SK-N-SH treated with all-trans-retinoic acid at 6 μM for 48 hours (cell line): ENCODE measurements around the gene IQCN.

ENCODE experiments used
- ATAC-seq: fragments of 200-7000 bp; cut with Tn5 transposase; 3 replicates; pipeline ENCODE4 v1.9.1; 2020; ENCODE audit warnings: mild to moderate bottlenecking, moderate library complexity
- ARNTL ChIP-seq: fragments of 450-650 bp; formaldehyde crosslinking; IDR thresholded peaks from 2 replicates; pipeline ENCODE4 v1.5.0; 2020; ENCODE audit warnings: low read depth, mild to moderate bottlenecking, moderate library complexity, borderline replicate concordance
- BACH2 ChIP-seq: fragments of 250-450 bp; sonication (Bioruptor Pico); IDR thresholded peaks from 2 replicates; pipeline ENCODE4 v1.9.0; 2021; ENCODE audit warnings: mild to moderate bottlenecking, borderline replicate concordance
- CSDC2 ChIP-seq: fragments of 250-450 bp; sonication (Bioruptor Pico); IDR thresholded peaks from 2 replicates; pipeline ENCODE4 v1.5.0; 2020; ENCODE audit warnings: mild to moderate bottlenecking, moderate library complexity
- ESRRG ChIP-seq: fragments of 250-450 bp; sonication (Bioruptor Pico); IDR thresholded peaks from 2 replicates; pipeline ENCODE4 v1.6.1; 2021; ENCODE audit warnings: mild to moderate bottlenecking
- GLIS3 ChIP-seq: fragments of 250-450 bp; sonication (Bioruptor Pico); IDR thresholded peaks from 2 replicates; pipeline ENCODE4 v1.5.0; 2020; ENCODE audit warnings: mild to moderate bottlenecking, moderate library complexity
- ISL1 ChIP-seq: fragments of 250-450 bp; sonication (Bioruptor Pico); IDR thresholded peaks from 2 replicates; pipeline ENCODE4 v2.1.2; 2022; ENCODE audit warnings: mild to moderate bottlenecking, moderate library complexity
- OSR1 ChIP-seq: fragments of 250-450 bp; sonication (Bioruptor Pico); IDR thresholded peaks from 2 replicates; pipeline ENCODE4 v1.8.0; 2022; ENCODE audit warnings: moderate library complexity, mild to moderate bottlenecking, inconsistent platforms
- RARB ChIP-seq: fragments of 250-450 bp; sonication (Bioruptor Pico); IDR thresholded peaks from 2 replicates; pipeline ENCODE4 v1.8.0; 2021; ENCODE audit warnings: mild to moderate bottlenecking, moderate library complexity
- TCF4 ChIP-seq: fragments of 250-450 bp; sonication (Bioruptor Pico); IDR thresholded peaks from 2 replicates; pipeline ENCODE4 v1.8.0; 2021; ENCODE audit warnings: mild to moderate bottlenecking, moderate library complexity, borderline replicate concordance
- TOX ChIP-seq: fragments of 250-450 bp; sonication (Bioruptor Pico); IDR thresholded peaks from 2 replicates; pipeline ENCODE4 v1.8.0; 2021; ENCODE audit warnings: mild to moderate bottlenecking, moderate library complexity, borderline replicate concordance
- ZC3H10 ChIP-seq: fragments of 250-450 bp; sonication (Bioruptor Pico); IDR thresholded peaks from 2 replicates; pipeline ENCODE4 v1.5.1; 2021; ENCODE audit warnings: mild to moderate bottlenecking, moderate library complexity
- ZFP3 ChIP-seq: fragments of 250-450 bp; sonication (Bioruptor Pico); IDR thresholded peaks from 2 replicates; pipeline ENCODE4 v1.5.0; 2020; ENCODE audit warnings: mild to moderate bottlenecking, moderate library complexity
- ZFP30 ChIP-seq: fragments of 450-650 bp; formaldehyde crosslinking; IDR thresholded peaks from 2 replicates; pipeline ENCODE4 v1.5.0; 2022; ENCODE audit warnings: mild to moderate bottlenecking, moderate library complexity
- ZNF565 ChIP-seq: fragments of 450-650 bp; formaldehyde crosslinking; conservative IDR thresholded peaks from 2 replicates; pipeline ENCODE4 v1.5.0; 2020; ENCODE audit warnings: low read depth, mild to moderate bottlenecking, moderate library complexity
- ZNF70 ChIP-seq: fragments of 450-650 bp; formaldehyde crosslinking; IDR thresholded peaks from 2 replicates; pipeline ENCODE4 v1.5.0; 2020; ENCODE audit warnings: mild to moderate bottlenecking, moderate library complexity
- ZNF8 ChIP-seq: fragments of 450-650 bp; formaldehyde crosslinking; IDR thresholded peaks from 2 replicates; pipeline ENCODE4 v1.5.0; 2020; ENCODE audit warnings: mild to moderate bottlenecking, moderate library complexity
- TF ChIP-seq, protein P1 (sequence below): fragments of 250-450 bp; sonication (Bioruptor Pico); IDR thresholded peaks from 2 replicates; pipeline ENCODE4 v1.8.0; 2020; ENCODE audit warnings: mild to moderate bottlenecking, moderate library complexity, borderline replicate concordance
- TF ChIP-seq, protein P2 (sequence below): fragments of 250-450 bp; sonication (Bioruptor Pico); IDR thresholded peaks from 2 replicates; pipeline ENCODE4 v1.5.1; 2021; ENCODE audit warnings: mild to moderate bottlenecking, moderate library complexity
- TF ChIP-seq, protein P3 (sequence below): fragments of 250-450 bp; sonication (Bioruptor Pico); IDR thresholded peaks from 2 replicates; pipeline ENCODE4 v1.5.0; 2020; ENCODE audit warnings: mild to moderate bottlenecking, moderate library complexity
- TF ChIP-seq, protein P4 (sequence below): fragments of 250-450 bp; sonication (Bioruptor Pico); IDR thresholded peaks from 2 replicates; pipeline ENCODE4 v1.8.0; 2021; ENCODE audit warnings: low read depth, mild to moderate bottlenecking, moderate library complexity, borderline replicate concordance
- TF ChIP-seq, protein P5 (sequence below): fragments of 250-450 bp; sonication (Bioruptor Pico); IDR thresholded peaks from 2 replicates; pipeline ENCODE4 v1.5.1; 2020; ENCODE audit warnings: low read depth, mild to moderate bottlenecking, moderate library complexity

IQCN gene

DNA sequence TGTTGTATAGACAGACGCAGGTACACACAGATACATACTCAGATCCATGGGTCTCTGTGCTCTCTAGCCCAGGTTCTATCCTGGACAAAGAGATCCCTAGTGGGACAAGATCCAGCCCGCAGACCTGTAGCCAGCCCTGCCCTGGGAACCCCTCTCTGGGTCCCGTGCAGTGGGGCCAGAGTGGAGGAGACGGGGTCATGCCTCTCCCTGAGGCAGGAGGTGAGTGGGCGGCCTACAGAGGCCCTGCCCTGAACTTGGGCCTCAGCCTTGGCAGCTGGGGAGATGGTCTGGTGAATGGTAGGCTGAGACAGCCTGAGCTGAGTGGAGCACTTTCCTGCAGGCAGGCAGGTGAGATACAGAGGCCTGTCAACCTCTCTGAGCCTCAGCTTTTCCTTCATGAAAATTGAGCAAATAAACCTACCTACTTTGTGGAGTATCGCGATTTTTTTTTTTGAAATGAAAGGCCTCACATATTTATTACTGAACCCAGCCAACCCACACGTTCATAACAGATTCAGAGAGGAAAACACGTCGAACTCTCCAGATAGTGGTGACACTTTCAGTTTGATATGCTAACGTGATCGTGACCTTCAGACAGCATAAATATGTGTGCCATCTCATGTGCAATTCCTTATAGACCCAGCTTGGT, 10.6 kb upstream of the IQCN start:
- ATAC-seq = no peak
- no peak for TF ChIP-seq RARB (CRISPR knock-in tag)
- no peak for TF ChIP-seq TOX (CRISPR knock-in tag)
- TF ChIP-seq ZC3H10 (CRISPR knock-in tag) = no peak
- TF ChIP-seq CSDC2 (CRISPR knock-in tag) = no peak
- TF ChIP-seq, protein P1, sequence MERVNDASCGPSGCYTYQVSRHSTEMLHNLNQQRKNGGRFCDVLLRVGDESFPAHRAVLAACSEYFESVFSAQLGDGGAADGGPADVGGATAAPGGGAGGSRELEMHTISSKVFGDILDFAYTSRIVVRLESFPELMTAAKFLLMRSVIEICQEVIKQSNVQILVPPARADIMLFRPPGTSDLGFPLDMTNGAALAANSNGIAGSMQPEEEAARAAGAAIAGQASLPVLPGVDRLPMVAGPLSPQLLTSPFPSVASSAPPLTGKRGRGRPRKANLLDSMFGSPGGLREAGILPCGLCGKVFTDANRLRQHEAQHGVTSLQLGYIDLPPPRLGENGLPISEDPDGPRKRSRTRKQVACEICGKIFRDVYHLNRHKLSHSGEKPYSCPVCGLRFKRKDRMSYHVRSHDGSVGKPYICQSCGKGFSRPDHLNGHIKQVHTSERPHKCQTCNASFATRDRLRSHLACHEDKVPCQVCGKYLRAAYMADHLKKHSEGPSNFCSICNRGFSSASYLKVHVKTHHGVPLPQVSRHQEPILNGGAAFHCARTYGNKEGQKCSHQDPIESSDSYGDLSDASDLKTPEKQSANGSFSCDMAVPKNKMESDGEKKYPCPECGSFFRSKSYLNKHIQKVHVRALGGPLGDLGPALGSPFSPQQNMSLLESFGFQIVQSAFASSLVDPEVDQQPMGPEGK (CRISPR knock-in tag) = no peak
- TF ChIP-seq ZNF8 = no peak
- TF ChIP-seq GLIS3 (CRISPR knock-in tag) = no peak
- no peak for TF ChIP-seq OSR1 (CRISPR knock-in tag)
- TF ChIP-seq ZFP3 (CRISPR knock-in tag) = no peak
- TF ChIP-seq ESRRG (CRISPR knock-in tag) = no peak
- TF ChIP-seq, protein P2, sequence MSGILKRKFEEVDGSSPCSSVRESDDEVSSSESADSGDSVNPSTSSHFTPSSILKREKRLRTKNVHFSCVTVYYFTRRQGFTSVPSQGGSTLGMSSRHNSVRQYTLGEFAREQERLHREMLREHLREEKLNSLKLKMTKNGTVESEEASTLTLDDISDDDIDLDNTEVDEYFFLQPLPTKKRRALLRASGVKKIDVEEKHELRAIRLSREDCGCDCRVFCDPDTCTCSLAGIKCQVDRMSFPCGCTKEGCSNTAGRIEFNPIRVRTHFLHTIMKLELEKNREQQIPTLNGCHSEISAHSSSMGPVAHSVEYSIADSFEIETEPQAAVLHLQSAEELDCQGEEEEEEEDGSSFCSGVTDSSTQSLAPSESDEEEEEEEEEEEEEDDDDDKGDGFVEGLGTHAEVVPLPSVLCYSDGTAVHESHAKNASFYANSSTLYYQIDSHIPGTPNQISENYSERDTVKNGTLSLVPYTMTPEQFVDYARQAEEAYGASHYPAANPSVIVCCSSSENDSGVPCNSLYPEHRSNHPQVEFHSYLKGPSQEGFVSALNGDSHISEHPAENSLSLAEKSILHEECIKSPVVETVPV (CRISPR knock-in tag) = no peak
- TF ChIP-seq TCF4 (CRISPR knock-in tag) = no peak
- TF ChIP-seq, protein P3, sequence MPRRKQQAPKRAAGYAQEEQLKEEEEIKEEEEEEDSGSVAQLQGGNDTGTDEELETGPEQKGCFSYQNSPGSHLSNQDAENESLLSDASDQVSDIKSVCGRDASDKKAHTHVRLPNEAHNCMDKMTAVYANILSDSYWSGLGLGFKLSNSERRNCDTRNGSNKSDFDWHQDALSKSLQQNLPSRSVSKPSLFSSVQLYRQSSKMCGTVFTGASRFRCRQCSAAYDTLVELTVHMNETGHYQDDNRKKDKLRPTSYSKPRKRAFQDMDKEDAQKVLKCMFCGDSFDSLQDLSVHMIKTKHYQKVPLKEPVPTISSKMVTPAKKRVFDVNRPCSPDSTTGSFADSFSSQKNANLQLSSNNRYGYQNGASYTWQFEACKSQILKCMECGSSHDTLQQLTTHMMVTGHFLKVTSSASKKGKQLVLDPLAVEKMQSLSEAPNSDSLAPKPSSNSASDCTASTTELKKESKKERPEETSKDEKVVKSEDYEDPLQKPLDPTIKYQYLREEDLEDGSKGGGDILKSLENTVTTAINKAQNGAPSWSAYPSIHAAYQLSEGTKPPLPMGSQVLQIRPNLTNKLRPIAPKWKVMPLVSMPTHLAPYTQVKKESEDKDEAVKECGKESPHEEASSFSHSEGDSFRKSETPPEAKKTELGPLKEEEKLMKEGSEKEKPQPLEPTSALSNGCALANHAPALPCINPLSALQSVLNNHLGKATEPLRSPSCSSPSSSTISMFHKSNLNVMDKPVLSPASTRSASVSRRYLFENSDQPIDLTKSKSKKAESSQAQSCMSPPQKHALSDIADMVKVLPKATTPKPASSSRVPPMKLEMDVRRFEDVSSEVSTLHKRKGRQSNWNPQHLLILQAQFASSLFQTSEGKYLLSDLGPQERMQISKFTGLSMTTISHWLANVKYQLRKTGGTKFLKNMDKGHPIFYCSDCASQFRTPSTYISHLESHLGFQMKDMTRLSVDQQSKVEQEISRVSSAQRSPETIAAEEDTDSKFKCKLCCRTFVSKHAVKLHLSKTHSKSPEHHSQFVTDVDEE (CRISPR knock-in tag) = no peak
- no peak for TF ChIP-seq ZNF565
- TF ChIP-seq BACH2 (CRISPR knock-in tag) = no peak
- TF ChIP-seq ZNF70 (CRISPR knock-in tag) = no peak
- TF ChIP-seq, protein P4, sequence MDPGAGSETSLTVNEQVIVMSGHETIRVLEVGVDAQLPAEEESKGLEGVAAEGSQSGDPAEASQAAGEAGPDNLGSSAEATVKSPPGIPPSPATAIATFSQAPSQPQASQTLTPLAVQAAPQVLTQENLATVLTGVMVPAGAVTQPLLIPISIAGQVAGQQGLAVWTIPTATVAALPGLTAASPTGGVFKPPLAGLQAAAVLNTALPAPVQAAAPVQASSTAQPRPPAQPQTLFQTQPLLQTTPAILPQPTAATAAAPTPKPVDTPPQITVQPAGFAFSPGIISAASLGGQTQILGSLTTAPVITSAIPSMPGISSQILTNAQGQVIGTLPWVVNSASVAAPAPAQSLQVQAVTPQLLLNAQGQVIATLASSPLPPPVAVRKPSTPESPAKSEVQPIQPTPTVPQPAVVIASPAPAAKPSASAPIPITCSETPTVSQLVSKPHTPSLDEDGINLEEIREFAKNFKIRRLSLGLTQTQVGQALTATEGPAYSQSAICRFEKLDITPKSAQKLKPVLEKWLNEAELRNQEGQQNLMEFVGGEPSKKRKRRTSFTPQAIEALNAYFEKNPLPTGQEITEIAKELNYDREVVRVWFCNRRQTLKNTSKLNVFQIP (CRISPR knock-in tag) = no peak
- no peak for TF ChIP-seq ZFP30 (CRISPR knock-in tag)
- TF ChIP-seq, protein P5, sequence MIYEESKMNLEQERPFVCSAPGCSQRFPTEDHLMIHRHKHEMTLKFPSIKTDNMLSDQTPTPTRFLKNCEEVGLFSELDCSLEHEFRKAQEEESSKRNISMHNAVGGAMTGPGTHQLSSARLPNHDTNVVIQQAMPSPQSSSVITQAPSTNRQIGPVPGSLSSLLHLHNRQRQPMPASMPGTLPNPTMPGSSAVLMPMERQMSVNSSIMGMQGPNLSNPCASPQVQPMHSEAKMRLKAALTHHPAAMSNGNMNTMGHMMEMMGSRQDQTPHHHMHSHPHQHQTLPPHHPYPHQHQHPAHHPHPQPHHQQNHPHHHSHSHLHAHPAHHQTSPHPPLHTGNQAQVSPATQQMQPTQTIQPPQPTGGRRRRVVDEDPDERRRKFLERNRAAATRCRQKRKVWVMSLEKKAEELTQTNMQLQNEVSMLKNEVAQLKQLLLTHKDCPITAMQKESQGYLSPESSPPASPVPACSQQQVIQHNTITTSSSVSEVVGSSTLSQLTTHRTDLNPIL (CRISPR knock-in tag) = no peak
- no peak for TF ChIP-seq ISL1 (CRISPR knock-in tag)
- TF ChIP-seq, all 23 proteins: peak for 0

DNA sequence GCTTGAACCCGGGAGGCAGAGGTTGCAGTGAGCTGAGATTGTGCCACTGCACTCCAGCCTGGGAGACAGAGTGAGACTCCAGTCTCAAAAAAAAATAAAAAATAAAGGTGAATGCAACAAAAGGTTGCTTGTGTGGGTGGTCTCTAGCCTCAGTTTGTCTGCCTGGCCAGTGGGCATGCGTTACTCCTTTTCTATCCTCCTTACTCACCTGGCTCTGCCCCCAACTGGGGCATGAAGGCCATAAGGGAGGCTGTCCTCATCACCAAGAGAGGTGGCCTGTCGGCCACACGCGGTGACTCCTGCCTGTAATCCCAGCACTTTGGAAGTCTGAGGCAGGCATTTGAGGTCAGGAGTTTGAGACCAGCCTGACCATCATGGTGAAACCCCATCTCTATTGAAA, 9.1 kb upstream of the IQCN start:
- no peak for ATAC-seq
- TF ChIP-seq, protein P4 (CRISPR knock-in tag) = no peak
- TF ChIP-seq, protein P5 (CRISPR knock-in tag) = no peak
- TF ChIP-seq ZNF8 (no peak), ZNF565 (no peak), RARB (CRISPR knock-in tag) (no peak), ZFP30 (CRISPR knock-in tag) (no peak), ESRRG (CRISPR knock-in tag) (no peak), ARNTL (CRISPR knock-in tag) (no peak)
- TF ChIP-seq, protein P1 (CRISPR knock-in tag) = no peak
